Measurements from ENCODE around the gene SLCO3A1. TPM values are rescaled to one million over a fixed set of nuclear protein-coding genes. Genes with fewer than 3 reads are reported as not detected.

Gene SLCO3A1
- total RNA-seq, 3 donors from 2014 or later = 8.5 to 14.1 (median 13.6) TPM

DNA sequence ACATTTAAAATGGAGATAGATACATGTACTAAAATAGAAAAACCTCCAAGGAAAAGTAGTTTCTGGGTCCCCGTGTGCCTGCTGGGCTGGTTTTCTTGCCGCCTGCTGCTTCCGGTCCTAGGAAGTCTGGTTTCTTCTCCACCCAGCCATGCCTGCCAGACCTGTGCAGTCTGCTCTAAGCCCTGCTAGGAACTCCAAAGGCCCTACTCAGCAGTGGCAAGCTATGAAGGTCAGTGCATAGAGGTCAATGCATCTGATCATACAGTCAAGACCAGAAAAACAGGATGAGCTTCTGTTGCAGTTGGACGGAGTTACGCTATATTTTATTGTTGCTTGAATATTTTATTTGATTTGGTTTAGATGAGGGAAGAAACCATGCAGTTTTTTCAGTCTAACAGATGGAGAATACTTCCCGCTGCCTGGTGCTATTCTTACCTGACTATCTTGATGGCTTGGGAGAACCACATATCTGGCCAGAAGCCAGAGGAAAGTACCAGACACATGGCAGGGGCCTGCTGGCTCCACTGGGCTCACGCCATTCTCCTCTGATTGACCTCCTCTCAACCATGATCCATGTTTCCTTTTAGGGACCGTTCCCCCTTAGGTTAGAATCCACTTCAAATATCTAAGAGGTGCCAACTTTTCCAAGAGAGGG is 313.4 kb downstream of the SLCO3A1 start:
- Histone ChIP-seq H3K27ac (no peak overlapping the region), H3K36me3 (no peaks in the 10 kb centered on the region), H3K4me3 (no peak overlapping the region), H3K4me1 (no peaks in the 10 kb centered on the region), H3K9me3 (peaks cover 0 to 2% of the 10 kb centered on the region in 2 donors), H3K27me3 (no peaks in the 10 kb centered on the region)
- DNase-seq (ENCODE audit: low spot score in 2 of 2) = no peak
- intact Hi-C loops (cut with DNase I; ENCODE audit: low total_unique reads) = no loop called here
- TF ChIP-seq POLR2AphosphoS5 (IDR thresholded peaks at IDR 0.05) (no peak), POLR2A (IDR thresholded peaks at IDR 0.05) (no peak)
- TF ChIP-seq, protein P1, sequence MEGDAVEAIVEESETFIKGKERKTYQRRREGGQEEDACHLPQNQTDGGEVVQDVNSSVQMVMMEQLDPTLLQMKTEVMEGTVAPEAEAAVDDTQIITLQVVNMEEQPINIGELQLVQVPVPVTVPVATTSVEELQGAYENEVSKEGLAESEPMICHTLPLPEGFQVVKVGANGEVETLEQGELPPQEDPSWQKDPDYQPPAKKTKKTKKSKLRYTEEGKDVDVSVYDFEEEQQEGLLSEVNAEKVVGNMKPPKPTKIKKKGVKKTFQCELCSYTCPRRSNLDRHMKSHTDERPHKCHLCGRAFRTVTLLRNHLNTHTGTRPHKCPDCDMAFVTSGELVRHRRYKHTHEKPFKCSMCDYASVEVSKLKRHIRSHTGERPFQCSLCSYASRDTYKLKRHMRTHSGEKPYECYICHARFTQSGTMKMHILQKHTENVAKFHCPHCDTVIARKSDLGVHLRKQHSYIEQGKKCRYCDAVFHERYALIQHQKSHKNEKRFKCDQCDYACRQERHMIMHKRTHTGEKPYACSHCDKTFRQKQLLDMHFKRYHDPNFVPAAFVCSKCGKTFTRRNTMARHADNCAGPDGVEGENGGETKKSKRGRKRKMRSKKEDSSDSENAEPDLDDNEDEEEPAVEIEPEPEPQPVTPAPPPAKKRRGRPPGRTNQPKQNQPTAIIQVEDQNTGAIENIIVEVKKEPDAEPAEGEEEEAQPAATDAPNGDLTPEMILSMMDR (IDR thresholded peaks at IDR 0.05) = no peak

DNA sequence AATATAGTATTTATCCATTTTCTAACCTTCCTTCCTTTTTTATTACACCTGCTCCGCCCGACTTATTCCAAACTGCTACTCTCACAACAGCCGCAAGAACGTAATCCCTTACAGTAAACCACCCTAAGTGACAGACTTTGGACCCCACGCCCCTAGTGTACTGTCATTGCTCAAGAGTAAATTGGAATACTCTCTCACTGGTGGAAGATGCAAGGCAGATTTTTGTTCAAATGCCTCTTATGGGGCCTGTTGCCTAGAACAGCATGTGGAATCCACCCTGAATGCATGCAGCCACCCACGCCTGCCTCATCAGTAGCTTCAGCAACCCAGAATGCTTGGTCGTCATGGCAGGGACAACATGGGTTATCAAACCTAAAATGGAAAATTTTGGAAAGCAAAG is 313.9 kb downstream of the SLCO3A1 start:
- peaks cover 0 to 5% of the 10 kb centered on the region in 2 donors for H3K9me3 ChIP-seq
- DNase-seq (ENCODE audit: low spot score in 2 of 2) = no peak
- no peak overlapping the region for H3K4me3 ChIP-seq
- H3K4me1 ChIP-seq = no peaks in the 10 kb centered on the region
- no peak for TF ChIP-seq POLR2A (IDR thresholded peaks at IDR 0.05)
- TF ChIP-seq, protein P1 (IDR thresholded peaks at IDR 0.05) = no peak
- no peak for TF ChIP-seq POLR2AphosphoS5 (IDR thresholded peaks at IDR 0.05)
- H3K36me3 ChIP-seq = no peaks in the 10 kb centered on the region
- intact Hi-C loops (cut with DNase I; ENCODE audit: low total_unique reads) = no loop called here
- no peak overlapping the region for H3K27ac ChIP-seq
- H3K27me3 ChIP-seq = no peaks in the 10 kb centered on the region

DNA sequence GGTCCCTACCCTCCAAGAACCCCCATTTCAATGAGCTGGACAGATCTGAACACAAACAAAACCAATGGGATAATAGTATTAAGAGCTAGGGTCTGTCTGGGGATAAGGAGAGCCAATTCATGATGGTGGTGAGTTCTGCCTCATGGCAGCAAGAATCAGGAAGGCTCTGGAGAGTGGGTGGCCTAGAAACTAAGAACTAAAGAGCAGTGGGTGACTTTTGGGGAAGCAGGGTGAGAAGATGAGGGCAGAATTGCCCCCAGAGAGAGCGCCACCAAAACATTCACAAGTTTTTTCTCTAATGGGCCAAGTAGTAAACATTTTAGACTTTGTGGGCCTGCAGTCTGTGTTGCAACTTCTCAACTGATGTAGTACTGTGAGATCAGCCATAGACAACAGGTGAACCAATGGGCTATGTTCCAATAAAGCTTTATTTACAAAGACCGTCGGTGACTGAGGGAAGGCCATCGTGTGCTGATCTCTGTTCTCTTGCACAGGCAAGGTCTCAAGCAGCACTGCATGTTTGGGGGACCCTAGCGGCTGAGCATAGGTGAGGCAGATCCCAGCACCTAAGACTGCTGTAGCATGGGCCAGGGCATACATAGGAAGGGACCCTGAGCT is 314.7 kb downstream of the SLCO3A1 start:
- Histone ChIP-seq H3K4me3 (no peak overlapping the region), H3K9me3 (peaks cover 0 to 5% of the 10 kb centered on the region in 2 donors), H3K4me1 (no peaks in the 10 kb centered on the region), H3K36me3 (no peaks in the 10 kb centered on the region), H3K27me3 (no peaks in the 10 kb centered on the region), H3K27ac (no peak overlapping the region)
- no peak for TF ChIP-seq POLR2AphosphoS5 (IDR thresholded peaks at IDR 0.05)
- TF ChIP-seq, protein P1 (IDR thresholded peaks at IDR 0.05) = no peak
- no peak for TF ChIP-seq POLR2A (IDR thresholded peaks at IDR 0.05)
- DNase-seq (ENCODE audit: low spot score in 2 of 2) = no peak
- intact Hi-C loops (cut with DNase I; ENCODE audit: low total_unique reads) = no loop called here

DNA sequence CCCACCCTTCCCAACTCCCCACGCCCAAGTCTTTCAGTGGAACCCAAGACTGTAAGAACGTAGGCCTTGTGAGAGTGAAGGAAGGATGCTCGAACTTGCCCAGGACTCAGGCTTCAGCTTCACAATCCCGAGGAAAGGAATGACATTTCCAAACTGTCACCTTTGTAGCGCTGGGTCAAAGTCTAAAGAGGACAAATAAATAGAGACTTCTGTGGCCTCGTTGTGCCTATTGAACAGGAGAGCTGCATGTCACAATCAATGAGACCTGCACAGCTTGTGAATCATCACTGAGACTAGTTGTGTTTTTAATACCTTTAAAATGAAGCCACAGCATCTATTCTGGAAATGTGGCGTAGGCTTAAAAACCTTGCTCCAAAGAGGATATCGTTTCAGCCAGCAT is 317.4 kb downstream of the SLCO3A1 start:
- TF ChIP-seq, protein P1 (IDR thresholded peaks at IDR 0.05) = no peak
- TF ChIP-seq POLR2A (IDR thresholded peaks at IDR 0.05) = no peak
- TF ChIP-seq POLR2AphosphoS5 (IDR thresholded peaks at IDR 0.05) = no peak
- intact Hi-C loops (cut with DNase I; ENCODE audit: low total_unique reads) = no loop called here
- H3K4me3 ChIP-seq = no peak overlapping the region
- no peak overlapping the region for H3K27ac ChIP-seq
- no peaks in the 10 kb centered on the region for H3K36me3 ChIP-seq
- H3K4me1 ChIP-seq = no peaks in the 10 kb centered on the region
- H3K9me3 ChIP-seq = peaks cover 0 to 5% of the 10 kb centered on the region in 2 donors
- H3K27me3 ChIP-seq = no peaks in the 10 kb centered on the region
- DNase-seq (ENCODE audit: low spot score in 2 of 2) = no peak

DNA sequence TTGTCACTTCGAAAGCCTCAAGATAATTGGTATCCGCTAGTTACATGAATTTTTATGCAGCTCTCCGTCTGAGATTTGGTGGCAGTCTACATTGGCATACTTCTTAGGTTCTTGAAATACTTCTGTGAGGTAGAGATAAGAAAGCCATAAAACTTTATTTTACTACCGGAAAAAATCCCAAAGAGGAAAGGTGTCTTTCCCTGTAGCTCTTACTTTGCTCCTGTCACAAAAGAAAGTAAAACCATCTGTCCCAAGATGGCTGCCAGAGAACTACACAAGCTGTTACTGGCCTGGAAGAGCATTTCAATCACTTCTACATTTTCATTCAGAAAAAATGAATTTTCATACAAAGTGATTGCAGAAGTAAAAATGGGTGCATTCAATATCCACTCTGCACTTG is 325.4 kb downstream of the SLCO3A1 start:
- no peak for DNase-seq (ENCODE audit: low spot score in 2 of 2)
- TF ChIP-seq, protein P1 (IDR thresholded peaks at IDR 0.05) = no peak
- TF ChIP-seq POLR2A (IDR thresholded peaks at IDR 0.05) (no peak), POLR2AphosphoS5 (IDR thresholded peaks at IDR 0.05) (no peak)
- Histone ChIP-seq H3K4me3 (no peak overlapping the region), H3K27ac (no peak overlapping the region), H3K36me3 (no peaks in the 10 kb centered on the region), H3K9me3 (no peaks in the 10 kb centered on the region), H3K4me1 (no peaks in the 10 kb centered on the region), H3K27me3 (no peaks in the 10 kb centered on the region)
- intact Hi-C loops (cut with DNase I; ENCODE audit: low total_unique reads) = no loop called here
